A673 (cell line): ENCODE measurements around the gene DCANP1. TPM values are rescaled to one million over a fixed set of nuclear protein-coding genes. Genes with fewer than 3 reads are reported as not detected.

Experiments
- BruUV-seq: library from RNA; stranded (reverse); fragments of 400-500 nt; replicated peaks from 2 replicates; lab custom pipeline; 2021; lab: Mats Ljungman, UMichigan
- CTCF ChIA-PET: fragments of 300-600 bp; sonication (Branson Sonifier 250); formaldehyde crosslinking; loops from one replicate; lab custom pipeline; 2022; ENCODE audit warnings: antibody characterized with exemption; lab: Charles Lee
- POLR2A ChIA-PET: fragments of 300-600 bp; sonication (Branson Sonifier 250); formaldehyde crosslinking; loops from one replicate; lab custom pipeline; 2022; ENCODE audit warnings: antibody characterized with exemption; ENCODE audit not compliant: low non-redundant PET; lab: Charles Lee
- DNase-seq: peaks from one replicate; pipeline ENCODE4 v3.0.0-alpha.2; 2015; ENCODE audit warnings: low spot score
- H3K27ac ChIP-seq: fragments of 200-600 bp; sonication (generic); 2 replicates; pipeline ENCODE4 v1.5.1; 2016; ENCODE audit warnings: mixed run types, low read depth, mild to moderate bottlenecking, mixed read lengths, antibody characterized with exemption, low read length; ENCODE audit not compliant: poor library complexity, severe bottlenecking
- H3K27me3 ChIP-seq: fragments of 200-600 bp; sonication (generic); replicated peaks from 2 replicates; pipeline ENCODE4 v1.6.1; 2017; ENCODE audit warnings: mixed run types, low read depth, mild to moderate bottlenecking, mixed read lengths, antibody characterized with exemption, low read length; ENCODE audit not compliant: insufficient read depth, poor library complexity
- H3K36me3 ChIP-seq: fragments of 200-600 bp; sonication (generic); 2 replicates; pipeline ENCODE4 v1.6.1; 2016; ENCODE audit warnings: mixed run types, mild to moderate bottlenecking, mixed read lengths, antibody characterized with exemption, low read length; ENCODE audit not compliant: insufficient read depth, poor library complexity, severe bottlenecking
- H3K4me1 ChIP-seq: fragments of 200-600 bp; sonication (generic); 2 replicates; pipeline ENCODE4 v1.6.1; 2017; ENCODE audit warnings: mixed run types, mild to moderate bottlenecking, mixed read lengths, antibody characterized with exemption, low read length; ENCODE audit not compliant: insufficient read depth, poor library complexity, severe bottlenecking
- H3K4me3 ChIP-seq: fragments of 200-600 bp; sonication (generic); 2 replicates; pipeline ENCODE4 v1.5.1; 2016; ENCODE audit warnings: low read depth, mixed run types, mild to moderate bottlenecking, mixed read lengths, low read length; ENCODE audit not compliant: poor library complexity, severe bottlenecking
- H3K9me3 ChIP-seq: fragments of 200-600 bp; sonication (generic); 2 replicates; pipeline ENCODE4 v1.6.1; 2016; ENCODE audit warnings: mixed run types, low read depth, mild to moderate bottlenecking, mixed read lengths, antibody characterized with exemption, low read length; ENCODE audit not compliant: poor library complexity, severe bottlenecking
- CTCF ChIP-seq: fragments of 300-800, 200-600 bp; sonication (generic); conservative IDR thresholded peaks from 2 replicates; pipeline ENCODE4 v1.5.1; 2017; ENCODE audit warnings: low read depth, mild to moderate bottlenecking, antibody characterized with exemption, low read length, moderate library complexity, mixed read lengths
- EZH2 ChIP-seq: fragments of 200-600 bp; sonication (generic); IDR thresholded peaks from 2 replicates; pipeline ENCODE4 v1.6.1; 2017; ENCODE audit warnings: borderline replicate concordance, low read depth, mild to moderate bottlenecking, mixed read lengths, antibody characterized with exemption, low read length; ENCODE audit not compliant: poor library complexity, severe bottlenecking
- intact Hi-C: fragments of 100-400 bp; cut with micrococcal nuclease; formaldehyde crosslinking; loops from one replicate; pipeline ENCODE4 v1.10.0; 2022; ENCODE audit not compliant: unreplicated experiment
- total RNA-seq: library from RNA; stranded (reverse); gene quantifications from 2 replicates; pipeline ENCODE4 v1.2.3, GENCODE V29; 2021

The DCANP1 gene
- total RNA-seq, 1 experiment from 2014 or later: not detected

- H3K27ac ChIP-seq: no peak overlapping the region
- BruUV-seq: no TSS peak
- H3K27me3 ChIP-seq: peaks cover 18% of the 10 kb centered on the region
- DNase-seq: no peak
- no peaks in the 10 kb centered on the region for H3K4me1 ChIP-seq
- H3K9me3 ChIP-seq: no peaks in the 10 kb centered on the region
- no peak for TF ChIP-seq EZH2
- no peak for TF ChIP-seq CTCF
- intact Hi-C loops: no loop called here
- no peak overlapping the region for H3K4me3 ChIP-seq
- ChIA-PET CTCF (interaction anchor here (1.1 kb wide), 1 partner anchor 16 kb away, joined by 3 read pairs; no protein-coding TSS in a partner anchor), POLR2A (interaction anchor here (0.6 kb wide), 1 partner anchor 23 kb away, joined by 14 read pairs; no protein-coding TSS in a partner anchor)
- no peaks in the 10 kb centered on the region for H3K36me3 ChIP-seq
Measured at GRCh38 chr5:135482381-135482933, 35.3 kb upstream of the DCANP1 start.

GRCh38 chr5:135481909-135482311 lies 34.8 kb upstream of the DCANP1 start:
- ChIA-PET POLR2A (no interaction called here), CTCF (no interaction called here)
- no peak for TF ChIP-seq EZH2
- no peak for TF ChIP-seq CTCF
- intact Hi-C loops: no loop called here
- Histone ChIP-seq H3K9me3 (no peaks in the 10 kb centered on the region), H3K4me1 (no peaks in the 10 kb centered on the region), H3K27ac (no peak overlapping the region), H3K27me3 (peaks cover 13% of the 10 kb centered on the region), H3K4me3 (no peak overlapping the region), H3K36me3 (no peaks in the 10 kb centered on the region)
- BruUV-seq: no TSS peak
- DNase-seq: no peak

- ChIA-PET POLR2A (no interaction called here), CTCF (no interaction called here)
- Histone ChIP-seq H3K27me3 (peaks cover 8% of the 10 kb centered on the region), H3K27ac (no peak overlapping the region), H3K4me1 (no peaks in the 10 kb centered on the region), H3K36me3 (no peaks in the 10 kb centered on the region), H3K4me3 (no peak overlapping the region), H3K9me3 (no peaks in the 10 kb centered on the region)
- intact Hi-C loops: no loop called here
- no peak for DNase-seq
- TF ChIP-seq CTCF (no peak), EZH2 (no peak)
- BruUV-seq: no TSS peak
Measured at GRCh38 chr5:135481387-135481786, 34.2 kb upstream of the DCANP1 start.
